Measurements from ENCODE around the gene SPAG5.

SPAG5 gene

DNA sequence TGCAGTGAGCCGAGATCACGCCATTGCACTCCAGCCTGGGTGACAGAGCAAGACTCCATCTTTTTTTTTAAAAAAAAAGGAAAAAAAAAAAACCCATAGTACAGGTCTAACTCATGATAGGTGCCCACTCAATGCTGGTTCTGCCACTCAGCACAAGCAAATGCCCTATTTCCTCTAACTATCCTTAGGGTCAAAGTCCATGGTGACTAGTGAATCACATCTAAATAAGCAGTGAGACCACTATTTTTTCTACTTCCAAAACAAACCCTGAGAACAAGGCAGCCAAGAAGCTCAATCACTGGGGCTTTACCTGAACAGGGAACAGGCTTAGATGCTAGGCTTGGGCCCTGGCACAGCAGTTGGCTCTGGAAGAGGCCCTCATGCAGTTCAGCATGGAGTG lies 42.8 kb upstream of the SPAG5 start:
- TF ChIP-seq, protein P1, sequence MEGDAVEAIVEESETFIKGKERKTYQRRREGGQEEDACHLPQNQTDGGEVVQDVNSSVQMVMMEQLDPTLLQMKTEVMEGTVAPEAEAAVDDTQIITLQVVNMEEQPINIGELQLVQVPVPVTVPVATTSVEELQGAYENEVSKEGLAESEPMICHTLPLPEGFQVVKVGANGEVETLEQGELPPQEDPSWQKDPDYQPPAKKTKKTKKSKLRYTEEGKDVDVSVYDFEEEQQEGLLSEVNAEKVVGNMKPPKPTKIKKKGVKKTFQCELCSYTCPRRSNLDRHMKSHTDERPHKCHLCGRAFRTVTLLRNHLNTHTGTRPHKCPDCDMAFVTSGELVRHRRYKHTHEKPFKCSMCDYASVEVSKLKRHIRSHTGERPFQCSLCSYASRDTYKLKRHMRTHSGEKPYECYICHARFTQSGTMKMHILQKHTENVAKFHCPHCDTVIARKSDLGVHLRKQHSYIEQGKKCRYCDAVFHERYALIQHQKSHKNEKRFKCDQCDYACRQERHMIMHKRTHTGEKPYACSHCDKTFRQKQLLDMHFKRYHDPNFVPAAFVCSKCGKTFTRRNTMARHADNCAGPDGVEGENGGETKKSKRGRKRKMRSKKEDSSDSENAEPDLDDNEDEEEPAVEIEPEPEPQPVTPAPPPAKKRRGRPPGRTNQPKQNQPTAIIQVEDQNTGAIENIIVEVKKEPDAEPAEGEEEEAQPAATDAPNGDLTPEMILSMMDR (IDR thresholded peaks at IDR 0.05; ENCODE audit: insufficient read depth, low read depth, low read length, missing control alignments) = no peak
- no peak overlapping the region for H3K4me3 ChIP-seq (ENCODE audit: low read depth, low read length)
- no peak for DNase-seq (ENCODE audit: low read depth)

DNA sequence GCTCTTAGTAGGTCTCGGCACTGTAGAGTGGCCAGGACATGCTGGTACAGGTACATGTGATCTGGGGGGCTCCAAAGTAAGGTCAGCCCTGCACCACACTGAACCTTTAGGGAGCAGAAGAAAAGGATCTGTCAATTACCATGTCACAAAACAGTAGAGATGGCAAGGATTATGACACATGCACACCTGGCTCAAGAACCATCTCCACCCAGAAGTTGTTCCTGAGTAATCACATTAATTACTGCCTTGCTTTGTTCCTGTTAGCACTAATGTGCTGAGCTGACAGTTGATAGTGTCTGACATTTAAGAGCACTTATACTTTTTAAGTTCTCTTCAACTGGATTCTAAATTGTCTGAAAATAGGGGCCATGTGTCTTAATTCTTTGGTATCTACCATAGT lies 36.7 kb upstream of the SPAG5 start:
- H3K4me3 ChIP-seq (ENCODE audit: low read depth, low read length) = no peak overlapping the region
- DNase-seq (ENCODE audit: low read depth) = no peak
- TF ChIP-seq, protein P1 (IDR thresholded peaks at IDR 0.05; ENCODE audit: insufficient read depth, low read depth, low read length, missing control alignments) = no peak

DNA sequence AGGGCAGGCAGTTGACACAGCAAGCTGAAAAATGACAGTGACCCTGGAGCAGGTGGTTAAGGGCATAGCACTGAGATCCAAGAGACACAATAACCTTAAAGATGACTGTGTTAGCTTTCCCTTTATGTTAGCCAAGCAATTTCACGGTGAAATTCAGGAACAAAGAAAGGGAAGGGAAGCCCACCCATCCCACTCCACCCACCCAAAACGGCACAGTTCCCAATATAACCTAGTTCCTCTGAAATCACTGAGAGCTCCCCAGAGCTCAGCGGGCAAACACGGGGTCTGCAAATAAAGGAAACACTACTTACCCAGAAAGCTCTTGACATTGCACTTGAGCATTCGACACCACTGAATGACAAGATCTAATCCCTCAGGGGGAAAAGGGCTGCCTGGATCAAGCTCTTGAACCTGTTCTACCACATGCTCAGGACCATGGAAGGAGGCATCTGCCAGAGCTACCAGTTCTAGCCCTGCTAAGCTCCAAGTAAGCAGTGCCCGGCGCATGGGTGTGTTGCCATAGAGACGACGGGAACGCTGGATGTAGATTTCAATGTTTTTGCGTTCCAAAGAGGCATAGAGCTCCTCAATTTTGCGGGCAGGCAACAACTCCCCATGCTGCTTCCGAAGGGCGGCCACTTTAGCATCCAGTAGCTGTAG lies 35.5 kb upstream of the SPAG5 start:
- H3K4me3 ChIP-seq (ENCODE audit: low read depth, low read length) = no peak overlapping the region
- TF ChIP-seq, protein P1 (IDR thresholded peaks at IDR 0.05; ENCODE audit: insufficient read depth, low read depth, low read length, missing control alignments) = no peak
- no peak for DNase-seq (ENCODE audit: low read depth)

DNA sequence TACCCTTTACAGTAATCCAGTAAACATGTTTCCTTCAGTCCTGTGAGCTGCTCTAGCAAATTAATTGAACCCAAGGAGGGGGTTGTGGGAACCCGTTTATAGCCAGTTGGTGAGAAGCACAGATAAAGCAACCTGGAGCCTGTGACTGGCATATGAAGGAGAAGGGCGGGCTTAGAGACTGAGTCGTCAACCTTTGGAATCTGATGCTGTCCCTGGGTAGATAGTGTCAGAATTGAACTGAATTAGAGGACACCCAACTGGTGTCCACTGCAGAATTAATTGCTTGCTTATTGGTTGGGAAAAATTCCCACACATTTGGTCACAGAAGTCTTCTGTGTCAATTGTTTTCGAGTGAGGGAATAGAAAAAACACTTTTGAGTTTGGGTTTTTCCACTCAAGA lies 28.0 kb upstream of the SPAG5 start:
- no peak overlapping the region for H3K4me3 ChIP-seq (ENCODE audit: low read depth, low read length)
- TF ChIP-seq, protein P1 (IDR thresholded peaks at IDR 0.05; ENCODE audit: insufficient read depth, low read depth, low read length, missing control alignments) = no peak
- no peak for DNase-seq (ENCODE audit: low read depth)

DNA sequence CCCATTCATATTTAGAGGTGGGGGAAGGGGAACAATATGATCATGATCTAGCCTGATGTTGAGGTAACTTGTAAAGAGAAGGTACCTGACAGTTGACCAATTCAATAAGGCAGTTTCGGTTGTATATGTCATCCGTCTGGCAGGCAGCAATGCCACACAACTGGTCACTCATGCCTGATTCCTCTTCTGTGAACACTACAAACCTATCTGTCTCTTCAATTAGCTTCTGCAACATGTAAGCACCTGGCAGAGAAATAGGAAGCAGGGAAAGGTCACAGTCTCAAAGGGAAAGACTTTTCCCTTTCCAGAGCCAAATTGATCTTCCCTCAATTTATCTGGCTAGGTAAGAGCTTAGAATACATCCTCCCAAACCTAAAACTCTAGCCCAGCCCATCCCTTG lies 25.3 kb upstream of the SPAG5 start:
- DNase-seq (ENCODE audit: low read depth) = no peak
- no peak overlapping the region for H3K4me3 ChIP-seq (ENCODE audit: low read depth, low read length)
- TF ChIP-seq, protein P1 (IDR thresholded peaks at IDR 0.05; ENCODE audit: insufficient read depth, low read depth, low read length, missing control alignments) = no peak

DNA sequence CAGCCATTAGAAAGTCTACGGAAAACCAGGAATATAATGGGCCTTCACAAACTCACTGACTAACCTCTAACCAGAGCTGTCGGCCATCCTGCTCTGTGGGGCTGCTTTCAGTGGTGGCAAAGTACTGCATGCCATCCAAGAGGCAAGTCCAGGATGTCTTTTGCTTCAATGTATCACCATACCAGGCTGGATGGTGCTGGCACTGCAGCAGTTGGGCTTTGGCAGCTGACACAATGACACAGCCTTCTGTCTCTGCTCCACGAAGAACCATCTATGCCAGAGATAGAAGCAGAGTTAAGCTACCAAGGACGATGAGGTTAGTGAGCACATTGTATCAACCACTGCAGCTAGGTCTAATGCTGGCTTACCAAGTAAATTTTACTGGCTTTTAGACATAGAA lies 24.9 kb upstream of the SPAG5 start:
- H3K4me3 ChIP-seq (ENCODE audit: low read depth, low read length) = no peak overlapping the region
- no peak for DNase-seq (ENCODE audit: low read depth)
- TF ChIP-seq, protein P1 (IDR thresholded peaks at IDR 0.05; ENCODE audit: insufficient read depth, low read depth, low read length, missing control alignments) = no peak

DNA sequence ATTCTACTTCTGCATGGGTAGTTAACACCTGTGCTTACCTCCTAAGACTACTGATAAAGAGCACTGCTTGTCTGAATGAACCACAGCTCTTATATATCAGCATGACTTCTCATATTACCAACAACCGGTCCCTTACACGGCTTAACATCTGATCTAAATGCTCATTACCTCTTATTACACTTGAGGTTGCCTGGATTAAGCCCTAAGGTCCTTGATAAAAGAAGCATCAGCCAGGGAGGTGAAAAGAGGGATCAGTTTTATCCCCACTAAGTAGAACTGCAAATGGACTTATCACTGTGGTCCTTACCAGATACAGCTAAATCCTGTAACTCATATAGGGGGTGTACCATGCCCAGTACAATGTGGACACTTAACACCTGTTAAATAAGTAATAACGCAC lies 23.4 kb upstream of the SPAG5 start:
- DNase-seq (ENCODE audit: low read depth) = no peak
- no peak overlapping the region for H3K4me3 ChIP-seq (ENCODE audit: low read depth, low read length)
- TF ChIP-seq, protein P1 (IDR thresholded peaks at IDR 0.05; ENCODE audit: insufficient read depth, low read depth, low read length, missing control alignments) = no peak
